GM19467 (cell line): ENCODE data around the gene GNG2.
A peak's percentile ranks its signal among the peaks of the same experiment; 100 is the strongest.

Source experiments
- ATAC-seq: cut with Tn5 transposase; IDR thresholded peaks from one replicate; pipeline ENCODE4 v1.9.1; 2021; ENCODE audit warnings: mild to moderate bottlenecking, moderate library complexity; ENCODE audit not compliant: unreplicated experiment

GNG2 gene

GRCh38 chr14:51884086-51884927 lies 23.9 kb downstream of the GNG2 start:
- peak; percentile 66 for ATAC-seq

GRCh38 chr14:51889851-51890250 lies 29.4 kb downstream of the GNG2 start:
- no peak for ATAC-seq

- ATAC-seq = no peak
Measured at GRCh38 chr14:51894250-51894649, 33.8 kb downstream of the GNG2 start.

- no peak for ATAC-seq
Measured at GRCh38 chr14:51895375-51895774, 35.0 kb downstream of the GNG2 start.

- no peak for ATAC-seq
Measured at GRCh38 chr14:51897791-51898355, 37.5 kb downstream of the GNG2 start.

- no peak for ATAC-seq
Measured at GRCh38 chr14:51901475-51902024, 41.1 kb downstream of the GNG2 start.

GRCh38 chr14:51905656-51906121 lies 45.3 kb downstream of the GNG2 start:
- peak; percentile 59 for ATAC-seq

GRCh38 chr14:51908086-51908485 lies 47.7 kb downstream of the GNG2 start:
- ATAC-seq = no peak

GRCh38 chr14:51912112-51912786 lies 51.8 kb downstream of the GNG2 start:
- no peak for ATAC-seq

- ATAC-seq = no peak
Measured at GRCh38 chr14:51914310-51914709, 53.9 kb downstream of the GNG2 start.

GRCh38 chr14:51917193-51917592 lies 56.8 kb downstream of the GNG2 start:
- no peak for ATAC-seq

- no peak for ATAC-seq
Measured at GRCh38 chr14:51921026-51921425, 60.6 kb downstream of the GNG2 start.

GRCh38 chr14:51922624-51923023 lies 62.2 kb downstream of the GNG2 start:
- ATAC-seq = no peak

GRCh38 chr14:51924600-51924999 lies 64.2 kb downstream of the GNG2 start:
- ATAC-seq = no peak

GRCh38 chr14:51925980-51926379 lies 65.6 kb downstream of the GNG2 start:
- no peak for ATAC-seq

GRCh38 chr14:51926449-51926848 lies 66.0 kb downstream of the GNG2 start:
- no peak for ATAC-seq

GRCh38 chr14:51928568-51928967 lies 68.2 kb downstream of the GNG2 start:
- no peak for ATAC-seq

- no peak for ATAC-seq
Measured at GRCh38 chr14:51929166-51929565, 68.8 kb downstream of the GNG2 start.

GRCh38 chr14:51929910-51930682 lies 69.7 kb downstream of the GNG2 start:
- no peak for ATAC-seq

GRCh38 chr14:51931308-51931707 lies 70.9 kb downstream of the GNG2 start:
- no peak for ATAC-seq

GRCh38 chr14:51933191-51933590 lies 72.8 kb downstream of the GNG2 start:
- no peak for ATAC-seq
